Osteoblast (primary cell): ENCODE measurements around the gene SLC44A5. TPM values are rescaled to one million over a fixed set of nuclear protein-coding genes. Genes with fewer than 3 reads are reported as not detected.

Source experiments
- DNase-seq: peaks from one replicate; pipeline ENCODE4 v3.0.0; 2011; ENCODE audit warnings: low spot score, mixed read lengths; ENCODE audit not compliant: insufficient read length; ENCODE audit errors: missing footprints
- H2AFZ ChIP-seq: 2 replicates; pipeline ENCODE4 v1.6.0; 2011; ENCODE audit warnings: mild to moderate bottlenecking, low read length
- H3K27ac ChIP-seq: 2 replicates; pipeline ENCODE4 v1.5.1; 2011; ENCODE audit warnings: mild to moderate bottlenecking, low read depth, low read length, moderate library complexity
- H3K27me3 ChIP-seq: 2 replicates; pipeline ENCODE4 v1.6.0; 2012; ENCODE audit warnings: mild to moderate bottlenecking, control low read depth, inconsistent platforms, low read length, moderate library complexity; ENCODE audit not compliant: insufficient read depth
- H3K36me3 ChIP-seq: 2 replicates; pipeline ENCODE4 v1.5.1; 2011; ENCODE audit warnings: mild to moderate bottlenecking, low read length, control low read depth, moderate library complexity; ENCODE audit not compliant: insufficient read depth
- H3K4me1 ChIP-seq: 2 replicates; pipeline ENCODE4 v1.5.1; 2011; ENCODE audit warnings: mild to moderate bottlenecking, low read length, control low read depth, moderate library complexity; ENCODE audit not compliant: insufficient read depth
- H3K4me2 ChIP-seq: 2 replicates; pipeline ENCODE4 v1.6.0; 2011; ENCODE audit warnings: mild to moderate bottlenecking, low read length; ENCODE audit not compliant: insufficient read depth
- H3K4me3 ChIP-seq: fragments of 200-600 bp; sonication (generic); 3 replicates; pipeline ENCODE4 v1.5.1; 2012; ENCODE audit warnings: mild to moderate bottlenecking, low read length, inconsistent platforms; ENCODE audit not compliant: insufficient read depth
- H3K79me2 ChIP-seq: 2 replicates; pipeline ENCODE4 v1.6.0; 2012; ENCODE audit warnings: mild to moderate bottlenecking, low read length, control low read depth, inconsistent platforms; ENCODE audit not compliant: insufficient read depth
- H3K9me3 ChIP-seq: 2 replicates; pipeline ENCODE4 v1.5.1; 2011; ENCODE audit warnings: low read depth, low read length, control low read depth
- H4K20me1 ChIP-seq: 2 replicates; pipeline ENCODE4 v1.6.0; 2012; ENCODE audit warnings: mild to moderate bottlenecking, low read length, control low read depth; ENCODE audit not compliant: insufficient read depth
- CTCF ChIP-seq: IDR thresholded peaks from 2 replicates; pipeline ENCODE4 v1.5.1; 2011; ENCODE audit warnings: mild to moderate bottlenecking, low read depth, low read length, moderate library complexity; ENCODE audit errors: extremely low read depth
- small RNA-seq: library from RNA; depleted of rRNA; stranded (forward); fragments of <200 nt; gene quantifications from one replicate; pipeline ENCODE3, GENCODE V24; 2012
- total RNA-seq: library from RNA; depleted of rRNA; stranded (reverse); fragments of >200 nt; gene quantifications from 2 replicates; pipeline ENCODE4 v1.2.3, GENCODE V29; 2012

The SLC44A5 gene
- total RNA-seq, 1 donor = 0.36 TPM

GRCh38 chr1:75166821-75167220, 444.1 kb downstream of the SLC44A5 start:
- H3K9me3 ChIP-seq = no peaks in the 10 kb centered on the region
- no peak for DNase-seq
- no peak overlapping the region for H2AFZ ChIP-seq
- H3K4me1 ChIP-seq = no peaks in the 10 kb centered on the region
- H3K36me3 ChIP-seq = no peaks in the 10 kb centered on the region
- H3K4me3 ChIP-seq = no peak overlapping the region
- H3K4me2 ChIP-seq = no peak overlapping the region
- no peaks in the 10 kb centered on the region for H4K20me1 ChIP-seq
- no peaks in the 10 kb centered on the region for H3K79me2 ChIP-seq
- no peak for TF ChIP-seq CTCF
- H3K27ac ChIP-seq = no peak overlapping the region
- H3K27me3 ChIP-seq = no peaks in the 10 kb centered on the region

DNA sequence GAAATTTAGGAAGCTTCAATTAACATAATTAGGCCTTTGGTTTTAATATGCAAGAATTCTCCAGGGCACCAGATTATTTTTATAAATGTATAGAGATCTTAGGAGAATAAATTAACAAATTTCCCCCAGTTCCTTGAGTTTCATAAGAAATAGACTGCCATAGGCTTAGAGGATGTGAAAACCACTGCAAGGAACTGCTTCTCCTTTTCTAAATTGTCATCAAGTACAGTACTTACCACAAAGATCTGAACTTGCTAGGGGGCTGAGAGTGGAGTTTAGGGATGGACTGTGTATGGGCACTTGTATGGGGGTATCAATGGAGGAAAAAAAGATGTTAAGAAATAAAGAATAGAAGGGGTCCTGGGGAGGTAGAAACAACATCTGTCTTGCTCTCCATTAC, 445.6 kb downstream of the SLC44A5 start:
- Histone ChIP-seq H3K4me3 (no peak overlapping the region), H3K4me2 (no peak overlapping the region), H3K27ac (no peak overlapping the region), H3K9me3 (no peaks in the 10 kb centered on the region), H4K20me1 (no peaks in the 10 kb centered on the region), H3K27me3 (no peaks in the 10 kb centered on the region), H3K4me1 (no peaks in the 10 kb centered on the region), H3K36me3 (no peaks in the 10 kb centered on the region), H2AFZ (no peak overlapping the region), H3K79me2 (no peaks in the 10 kb centered on the region)
- TF ChIP-seq CTCF = no peak
- no peak for DNase-seq

- Histone ChIP-seq H3K79me2 (no peaks in the 10 kb centered on the region), H3K4me2 (no peak overlapping the region), H2AFZ (no peak overlapping the region), H3K27me3 (no peaks in the 10 kb centered on the region), H4K20me1 (no peaks in the 10 kb centered on the region), H3K27ac (no peak overlapping the region), H3K4me3 (no peak overlapping the region), H3K36me3 (no peaks in the 10 kb centered on the region), H3K9me3 (no peaks in the 10 kb centered on the region), H3K4me1 (no peaks in the 10 kb centered on the region)
- no peak for TF ChIP-seq CTCF
- DNase-seq = no peak
Observed at GRCh38 chr1:75159154-75159553, 451.8 kb downstream of the SLC44A5 start.

Small RNA genes within 50 kb of the gene (small RNA-seq; reads per million reads assigned to genes)
- gene RNU6-503P = not detected
- gene RNU6-622P = not detected

Other genes starting within 250 kb of the SLC44A5 start
- 28.9 and 33.7 TPM in 2 replicates for gene ACADM, start 113.6 kb upstream of the SLC44A5 start, total RNA-seq
- gene RABGGTB, start 175.1 kb upstream of the SLC44A5 start, total RNA-seq = 66.0 and 76.0 TPM in 2 replicates
- gene MSH4, start 185.8 kb upstream of the SLC44A5 start, total RNA-seq = under 0.01 and 0.29 TPM in 2 replicates